SU-DHL-6 (cell line): Measurements from ENCODE around the gene OSGEP.
A peak's percentile ranks its signal among the peaks of the same experiment; 100 is the strongest.

Source experiments
- H2AFZ ChIP-seq: fragments of 200-600 bp; sonication (generic); 2 replicates; pipeline ENCODE4 v1.6.1; 2014; ENCODE audit warnings: low read depth, mild to moderate bottlenecking, moderate library complexity, mixed read lengths, antibody characterized with exemption, low read length; ENCODE audit not compliant: severe bottlenecking
- H3F3A ChIP-seq: fragments of 200-600 bp; shearing (Covaris generic); 2 replicates; pipeline ENCODE4 v1.6.0; 2016; ENCODE audit warnings: antibody characterized with exemption, mild to moderate bottlenecking; ENCODE audit not compliant: insufficient read depth
- H3K27ac ChIP-seq: fragments of 200-600 bp; sonication (generic); 2 replicates; pipeline ENCODE4 v1.5.1; 2016; ENCODE audit warnings: low read depth, mild to moderate bottlenecking, low read length, moderate library complexity, mixed read lengths
- H3K27me3 ChIP-seq: fragments of 200-600 bp; sonication (generic), shearing (Covaris generic); 2 replicates; pipeline ENCODE4 v1.6.0; 2014; ENCODE audit warnings: mild to moderate bottlenecking, low read length
- H3K36me3 ChIP-seq: fragments of 200-600 bp; sonication (generic); 2 replicates; pipeline ENCODE4 v1.6.1; 2014; ENCODE audit warnings: mild to moderate bottlenecking, low read length, mixed read lengths
- H3K4me2 ChIP-seq: fragments of 300-600, 200-600 bp; shearing (Covaris generic), sonication (generic); 2 replicates; pipeline ENCODE4 v1.6.0; 2014; ENCODE audit warnings: low read length, low read depth, mild to moderate bottlenecking; ENCODE audit not compliant: poor library complexity, severe bottlenecking
- H3K4me3 ChIP-seq: fragments of 200-600 bp; sonication (generic); 2 replicates; pipeline ENCODE4 v1.5.1; 2014; ENCODE audit warnings: antibody characterized with exemption, low read length, mild to moderate bottlenecking, mixed read lengths; ENCODE audit not compliant: insufficient read depth, poor library complexity, severe bottlenecking
- H3K79me2 ChIP-seq: fragments of 200-600 bp; sonication (generic); 2 replicates; pipeline ENCODE4 v1.6.1; 2014; ENCODE audit warnings: mild to moderate bottlenecking, low read length, moderate library complexity; ENCODE audit not compliant: insufficient read depth
- H3K9ac ChIP-seq: fragments of 200-600 bp; sonication (generic); 2 replicates; pipeline ENCODE4 v1.7.0; 2014; ENCODE audit warnings: mild to moderate bottlenecking, low read length
- H3K9me2 ChIP-seq: fragments of 200-600 bp; sonication (generic); replicated peaks from 2 replicates; pipeline ENCODE4 v1.6.1; 2014; ENCODE audit warnings: low read length; ENCODE audit not compliant: insufficient read depth
- H3K9me3 ChIP-seq: fragments of 200-600 bp; sonication (generic); 2 replicates; pipeline ENCODE4 v1.6.1; 2014; ENCODE audit warnings: low read length, mixed read lengths; ENCODE audit not compliant: insufficient read depth
- H4K20me1 ChIP-seq: fragments of 200-600 bp; sonication (generic); 2 replicates; pipeline ENCODE4 v1.6.1; 2014; ENCODE audit warnings: low read depth, mild to moderate bottlenecking, antibody characterized with exemption, low read length, moderate library complexity, mixed read lengths
- EZH2phosphoT487 ChIP-seq: fragments of 200-600 bp; sonication (generic), shearing (Covaris generic); conservative IDR thresholded peaks from 2 replicates; pipeline ENCODE4 v1.6.1; 2018; ENCODE audit warnings: mild to moderate bottlenecking, antibody characterized with exemption, low read length, moderate library complexity, mixed read lengths
- TF ChIP-seq, protein P1 (sequence below): fragments of 200-600 bp; sonication (generic); IDR thresholded peaks from one replicate; pipeline ENCODE4 v1.5.1; 2017; ENCODE audit warnings: antibody characterized with exemption, mild to moderate bottlenecking, low read length, moderate library complexity; ENCODE audit not compliant: insufficient read depth, poor library complexity, severe bottlenecking

Gene OSGEP

DNA sequence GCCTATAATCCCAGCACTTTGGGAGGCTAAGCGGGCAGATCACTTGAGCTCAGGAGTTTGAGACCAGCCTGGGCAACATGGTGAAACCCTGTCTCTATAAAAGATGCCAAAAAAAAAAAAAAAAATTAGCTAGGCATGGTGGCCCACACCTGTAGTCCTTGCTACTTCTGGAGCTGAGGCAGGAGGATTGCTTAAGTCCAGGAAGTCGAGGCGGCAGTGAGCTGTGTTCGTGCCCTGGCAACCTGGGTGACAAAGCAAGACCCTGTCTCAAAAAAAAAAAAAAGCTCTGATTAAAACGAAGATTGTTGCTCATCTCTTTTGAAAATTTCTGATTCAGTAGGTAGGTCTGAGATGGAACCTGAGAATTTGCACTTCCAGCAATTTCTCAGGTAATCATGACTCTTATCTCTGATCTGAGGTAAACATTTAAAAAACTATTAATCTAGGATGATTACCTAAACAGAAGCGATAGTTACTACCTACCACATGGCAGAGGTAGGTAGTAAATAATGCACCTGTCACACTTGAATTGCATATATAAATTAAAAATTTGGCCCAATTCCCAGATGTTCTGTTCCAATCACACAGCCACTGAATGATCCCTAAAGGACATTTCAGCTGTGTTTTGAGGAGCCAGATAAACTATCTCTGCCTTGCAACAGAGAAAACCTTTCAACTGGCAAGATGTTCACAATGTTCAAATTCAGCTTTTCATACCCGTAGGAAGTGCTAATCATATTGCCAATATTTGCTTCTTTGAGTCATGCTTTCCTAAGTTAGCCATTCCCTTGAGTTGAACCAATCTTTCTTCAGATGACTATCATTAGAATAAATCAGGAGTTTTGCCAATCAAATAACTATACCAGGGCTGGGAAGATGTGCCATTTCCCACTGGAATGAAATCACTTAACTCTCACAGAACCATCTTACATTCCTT, 37.1 kb downstream of the OSGEP start:
- H3K9me3 ChIP-seq: no peaks in the 10 kb centered on the region
- H3K4me2 ChIP-seq: no peak overlapping the region
- no peak overlapping the region for H3K27ac ChIP-seq
- H3F3A ChIP-seq: 0 out of 2 replicates have a peak, but pooled peaks cover 3% of the 10 kb centered on the region
- H3K36me3 ChIP-seq: no peaks in the 10 kb centered on the region
- H3K79me2 ChIP-seq: 0 out of 2 replicates have a peak, but pooled peaks cover under 1% of the 10 kb centered on the region
- H2AFZ ChIP-seq: no peak overlapping the region
- H3K9me2 ChIP-seq: no peaks in the 10 kb centered on the region
- no peaks in the 10 kb centered on the region for H3K27me3 ChIP-seq
- H3K9ac ChIP-seq: no peak overlapping the region
- TF ChIP-seq, protein P1, sequence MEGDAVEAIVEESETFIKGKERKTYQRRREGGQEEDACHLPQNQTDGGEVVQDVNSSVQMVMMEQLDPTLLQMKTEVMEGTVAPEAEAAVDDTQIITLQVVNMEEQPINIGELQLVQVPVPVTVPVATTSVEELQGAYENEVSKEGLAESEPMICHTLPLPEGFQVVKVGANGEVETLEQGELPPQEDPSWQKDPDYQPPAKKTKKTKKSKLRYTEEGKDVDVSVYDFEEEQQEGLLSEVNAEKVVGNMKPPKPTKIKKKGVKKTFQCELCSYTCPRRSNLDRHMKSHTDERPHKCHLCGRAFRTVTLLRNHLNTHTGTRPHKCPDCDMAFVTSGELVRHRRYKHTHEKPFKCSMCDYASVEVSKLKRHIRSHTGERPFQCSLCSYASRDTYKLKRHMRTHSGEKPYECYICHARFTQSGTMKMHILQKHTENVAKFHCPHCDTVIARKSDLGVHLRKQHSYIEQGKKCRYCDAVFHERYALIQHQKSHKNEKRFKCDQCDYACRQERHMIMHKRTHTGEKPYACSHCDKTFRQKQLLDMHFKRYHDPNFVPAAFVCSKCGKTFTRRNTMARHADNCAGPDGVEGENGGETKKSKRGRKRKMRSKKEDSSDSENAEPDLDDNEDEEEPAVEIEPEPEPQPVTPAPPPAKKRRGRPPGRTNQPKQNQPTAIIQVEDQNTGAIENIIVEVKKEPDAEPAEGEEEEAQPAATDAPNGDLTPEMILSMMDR: no peak
- TF ChIP-seq EZH2phosphoT487: no peak
- no peak overlapping the region for H3K4me3 ChIP-seq
- H4K20me1 ChIP-seq: no peaks in the 10 kb centered on the region

DNA sequence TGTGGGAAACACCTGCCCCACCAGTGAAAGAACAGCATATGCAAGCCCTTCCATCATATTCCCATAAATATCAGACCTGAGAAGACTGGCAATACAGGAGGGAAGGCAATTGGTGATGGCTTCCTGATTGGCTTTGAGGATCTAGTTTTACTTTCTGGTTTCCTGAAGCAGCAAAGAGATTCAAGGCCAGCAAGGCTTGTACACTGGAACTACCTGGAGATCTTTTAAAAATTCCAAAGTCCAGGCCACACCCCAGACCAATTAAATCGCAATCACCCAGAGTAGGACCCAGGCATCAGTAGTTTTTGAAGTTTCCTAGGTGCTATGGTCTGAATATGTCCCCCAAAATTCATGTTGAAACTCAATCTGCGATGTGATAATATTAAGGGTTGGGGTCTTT, 38.4 kb downstream of the OSGEP start:
- Histone ChIP-seq H4K20me1 (no peaks in the 10 kb centered on the region), H3K4me3 (no peak overlapping the region), H3F3A (peaks cover 15% of the 10 kb centered on the region; the same call in 1 of the 2 replicates), H3K27ac (no peak overlapping the region), H2AFZ (peak overlapping the region; percentile 29), H3K4me2 (no peak overlapping the region), H3K79me2 (peaks cover 6% of the 10 kb centered on the region; the same call in 1 of the 2 replicates), H3K36me3 (no peaks in the 10 kb centered on the region), H3K9me2 (no peaks in the 10 kb centered on the region), H3K9me3 (no peaks in the 10 kb centered on the region), H3K27me3 (no peaks in the 10 kb centered on the region), H3K9ac (no peak overlapping the region)
- TF ChIP-seq, protein P1: no peak
- no peak for TF ChIP-seq EZH2phosphoT487

DNA sequence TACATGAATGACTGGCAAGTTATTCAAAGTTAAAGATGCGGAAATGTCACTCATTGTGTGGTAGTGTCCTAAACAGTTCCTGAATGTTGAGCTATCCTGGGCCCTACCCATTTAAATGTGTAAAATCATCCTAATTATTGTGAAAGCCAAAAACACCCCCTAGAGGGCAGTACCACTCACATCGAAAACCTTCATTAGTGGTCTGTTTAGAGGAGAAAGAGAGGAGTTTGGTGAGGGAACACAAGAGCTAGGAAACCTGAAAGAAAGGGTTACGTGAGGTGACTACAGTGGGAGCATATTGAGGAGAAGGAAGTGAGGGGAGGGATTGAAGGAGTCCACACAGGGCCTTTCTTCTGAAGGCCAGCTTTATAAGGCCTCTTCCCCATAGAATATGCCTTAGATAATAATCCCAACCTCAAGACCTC, 38.8 kb downstream of the OSGEP start:
- TF ChIP-seq, protein P1: peak; percentile 60
- no peak for TF ChIP-seq EZH2phosphoT487
- no peaks in the 10 kb centered on the region for H3K9me3 ChIP-seq
- H3K4me2 ChIP-seq: no peak overlapping the region
- H4K20me1 ChIP-seq: no peaks in the 10 kb centered on the region
- H3K36me3 ChIP-seq: no peaks in the 10 kb centered on the region
- no peaks in the 10 kb centered on the region for H3K9me2 ChIP-seq
- H3F3A ChIP-seq: peaks cover 16% of the 10 kb centered on the region; the same call in 1 of the 2 replicates
- no peaks in the 10 kb centered on the region for H3K27me3 ChIP-seq
- H3K9ac ChIP-seq: no peak overlapping the region
- H3K4me3 ChIP-seq: no peak overlapping the region
- H3K79me2 ChIP-seq: peaks cover 6% of the 10 kb centered on the region; the same call in 1 of the 2 replicates
- H2AFZ ChIP-seq: peak overlapping the region; percentile 29
- H3K27ac ChIP-seq: no peak overlapping the region
